ENCODE results near the gene KCNQ2.

KCNQ2 gene

GRCh38 chr20:63365601-63366389 lies 106.7 kb downstream of the KCNQ2 start:
- no peak for DNase-seq

- no peak for DNase-seq
Observed at GRCh38 chr20:63364801-63365585, 107.5 kb downstream of the KCNQ2 start.

- no peak for DNase-seq
Observed at GRCh38 chr20:63363981-63364561, 108.4 kb downstream of the KCNQ2 start.

GRCh38 chr20:63363013-63363957 lies 109.2 kb downstream of the KCNQ2 start:
- DNase-seq: no peak

- no peak for DNase-seq
Observed at GRCh38 chr20:63362436-63363009, 109.9 kb downstream of the KCNQ2 start.

GRCh38 chr20:63361519-63362435 lies 110.7 kb downstream of the KCNQ2 start:
- DNase-seq: no peak

GRCh38 chr20:63360850-63361518 lies 111.5 kb downstream of the KCNQ2 start, which contains the start of gene CHRNA4:
Gene CHRNA4 (minus strand): TSS chr20:63361349. CDS start chr20:63361165, 184 bp downstream.
- DNase-seq: no peak

- no peak for DNase-seq
Observed at GRCh38 chr20:63359937-63360849, 112.3 kb downstream of the KCNQ2 start.

- DNase-seq: no peak
Observed at GRCh38 chr20:63359164-63359934, 113.1 kb downstream of the KCNQ2 start.

- no peak for DNase-seq
Observed at GRCh38 chr20:63357921-63358905, 114.2 kb downstream of the KCNQ2 start.

- DNase-seq: no peak
Observed at GRCh38 chr20:63356931-63357879, 115.2 kb downstream of the KCNQ2 start.

- no peak for DNase-seq
Observed at GRCh38 chr20:63356511-63356910, 115.9 kb downstream of the KCNQ2 start.

- no peak for DNase-seq
Observed at GRCh38 chr20:63355781-63356295, 116.6 kb downstream of the KCNQ2 start.

- no peak for DNase-seq
Observed at GRCh38 chr20:63354636-63355350, 117.7 kb downstream of the KCNQ2 start.

- DNase-seq: no peak
Observed at GRCh38 chr20:63352811-63353221, 119.6 kb downstream of the KCNQ2 start.
